OCI-LY3 (cell line): ENCODE measurements around the gene AFF2.

Source experiments
- H2AFZ ChIP-seq: fragments of 200-600, 300-600 bp; shearing (Covaris generic); 2 replicates; pipeline ENCODE4 v1.6.0; 2014; ENCODE audit warnings: antibody characterized with exemption, low read depth, low read length
- H3K27ac ChIP-seq: fragments of 200-600, 300-600 bp; sonication (generic); 2 replicates; pipeline ENCODE4 v1.5.1; 2014; ENCODE audit warnings: mild to moderate bottlenecking, low read length, moderate library complexity, mixed read lengths
- H3K27me3 ChIP-seq: fragments of 200-600, 300-600 bp; sonication (generic); 2 replicates; pipeline ENCODE4 v1.6.1; 2014; ENCODE audit warnings: low read depth, low read length, mixed read lengths
- H3K36me3 ChIP-seq: fragments of 200-600, 300-600 bp; sonication (generic); replicated peaks from 2 replicates; pipeline ENCODE3; 2014; ENCODE audit warnings: low read depth, low read length, mixed read lengths
- H3K4me1 ChIP-seq: fragments of 300-600, 200-600 bp; sonication (generic); 2 replicates; pipeline ENCODE4 v1.6.1; 2014; ENCODE audit warnings: low read length, mixed read lengths
- H3K4me2 ChIP-seq: fragments of 200-600, 300-600 bp; sonication (generic); 2 replicates; pipeline ENCODE4 v1.6.1; 2014; ENCODE audit warnings: low read length, mixed read lengths
- H3K4me3 ChIP-seq: fragments of 300-600, 200-600 bp; sonication (generic); 2 replicates; pipeline ENCODE4 v1.5.1; 2014; ENCODE audit warnings: antibody characterized with exemption, mild to moderate bottlenecking, low read length, moderate library complexity
- H3K79me2 ChIP-seq: fragments of 300-600, 200-600 bp; shearing (Covaris generic); 2 replicates; pipeline ENCODE4 v1.6.1; 2014; ENCODE audit warnings: mild to moderate bottlenecking, low read length, mixed read lengths
- H3K9ac ChIP-seq: fragments of 300-600, 200-600 bp; shearing (Covaris generic); 2 replicates; pipeline ENCODE4 v1.6.0; 2014; ENCODE audit warnings: mild to moderate bottlenecking, low read length, moderate library complexity
- H3K9me3 ChIP-seq: fragments of 200-600, 300-600 bp; shearing (Covaris generic); 2 replicates; pipeline ENCODE4 v1.6.1; 2014; ENCODE audit warnings: low read length, mixed read lengths; ENCODE audit not compliant: insufficient read depth
- H4K20me1 ChIP-seq: fragments of 200-600, 300-600 bp; sonication (generic); 2 replicates; pipeline ENCODE4 v1.6.1; 2016; ENCODE audit warnings: low read length, mixed read lengths; ENCODE audit not compliant: insufficient read depth
- EZH2phosphoT487 ChIP-seq: fragments of 200-600 bp; shearing (Covaris generic); IDR thresholded peaks from 2 replicates; pipeline ENCODE4 v1.6.1; 2018; ENCODE audit warnings: antibody characterized with exemption, mixed run types, low read depth
- TF ChIP-seq, protein P1 (sequence below): fragments of 200-600, 300-600 bp; sonication (generic); IDR thresholded peaks from 2 replicates; pipeline ENCODE4 v1.5.1; 2014; ENCODE audit warnings: antibody characterized with exemption, low read length, low read depth

The AFF2 gene

DNA sequence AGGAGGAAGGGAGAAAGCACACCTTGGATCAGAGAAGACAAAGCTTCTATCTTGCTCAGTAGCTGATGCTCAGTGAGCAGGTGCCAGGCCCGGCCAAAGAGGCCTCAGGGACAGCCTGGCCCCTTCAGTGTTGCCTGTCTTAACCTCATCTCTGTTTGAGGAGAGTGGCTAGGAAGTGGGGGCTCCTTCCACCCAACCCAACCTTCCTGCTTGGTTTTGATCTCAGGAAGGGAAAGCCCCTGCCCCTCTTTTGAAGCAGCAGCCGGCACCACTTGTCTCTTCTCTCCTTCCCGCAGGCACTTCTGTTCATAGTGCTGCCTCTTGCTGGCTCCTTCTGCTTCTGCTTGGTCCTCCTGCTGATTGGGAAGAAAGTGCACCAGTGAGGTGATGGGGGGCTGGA, 2.4 kb upstream of the AFF2 start:
- H3K4me1 ChIP-seq: peaks cover 8% of the 10 kb centered on the region; the same call in 1 of the 2 replicates
- H3K36me3 ChIP-seq: no peaks in the 10 kb centered on the region
- no peak overlapping the region for H3K27ac ChIP-seq
- no peak for TF ChIP-seq EZH2phosphoT487
- TF ChIP-seq, protein P1, sequence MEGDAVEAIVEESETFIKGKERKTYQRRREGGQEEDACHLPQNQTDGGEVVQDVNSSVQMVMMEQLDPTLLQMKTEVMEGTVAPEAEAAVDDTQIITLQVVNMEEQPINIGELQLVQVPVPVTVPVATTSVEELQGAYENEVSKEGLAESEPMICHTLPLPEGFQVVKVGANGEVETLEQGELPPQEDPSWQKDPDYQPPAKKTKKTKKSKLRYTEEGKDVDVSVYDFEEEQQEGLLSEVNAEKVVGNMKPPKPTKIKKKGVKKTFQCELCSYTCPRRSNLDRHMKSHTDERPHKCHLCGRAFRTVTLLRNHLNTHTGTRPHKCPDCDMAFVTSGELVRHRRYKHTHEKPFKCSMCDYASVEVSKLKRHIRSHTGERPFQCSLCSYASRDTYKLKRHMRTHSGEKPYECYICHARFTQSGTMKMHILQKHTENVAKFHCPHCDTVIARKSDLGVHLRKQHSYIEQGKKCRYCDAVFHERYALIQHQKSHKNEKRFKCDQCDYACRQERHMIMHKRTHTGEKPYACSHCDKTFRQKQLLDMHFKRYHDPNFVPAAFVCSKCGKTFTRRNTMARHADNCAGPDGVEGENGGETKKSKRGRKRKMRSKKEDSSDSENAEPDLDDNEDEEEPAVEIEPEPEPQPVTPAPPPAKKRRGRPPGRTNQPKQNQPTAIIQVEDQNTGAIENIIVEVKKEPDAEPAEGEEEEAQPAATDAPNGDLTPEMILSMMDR: no peak
- no peaks in the 10 kb centered on the region for H3K9me3 ChIP-seq
- no peak overlapping the region for H3K4me2 ChIP-seq
- no peak overlapping the region for H2AFZ ChIP-seq
- H3K27me3 ChIP-seq: peaks cover 15% of the 10 kb centered on the region
- no peak overlapping the region for H3K4me3 ChIP-seq
- H4K20me1 ChIP-seq: no peaks in the 10 kb centered on the region
- no peak overlapping the region for H3K9ac ChIP-seq
- H3K79me2 ChIP-seq: no peaks in the 10 kb centered on the region

DNA sequence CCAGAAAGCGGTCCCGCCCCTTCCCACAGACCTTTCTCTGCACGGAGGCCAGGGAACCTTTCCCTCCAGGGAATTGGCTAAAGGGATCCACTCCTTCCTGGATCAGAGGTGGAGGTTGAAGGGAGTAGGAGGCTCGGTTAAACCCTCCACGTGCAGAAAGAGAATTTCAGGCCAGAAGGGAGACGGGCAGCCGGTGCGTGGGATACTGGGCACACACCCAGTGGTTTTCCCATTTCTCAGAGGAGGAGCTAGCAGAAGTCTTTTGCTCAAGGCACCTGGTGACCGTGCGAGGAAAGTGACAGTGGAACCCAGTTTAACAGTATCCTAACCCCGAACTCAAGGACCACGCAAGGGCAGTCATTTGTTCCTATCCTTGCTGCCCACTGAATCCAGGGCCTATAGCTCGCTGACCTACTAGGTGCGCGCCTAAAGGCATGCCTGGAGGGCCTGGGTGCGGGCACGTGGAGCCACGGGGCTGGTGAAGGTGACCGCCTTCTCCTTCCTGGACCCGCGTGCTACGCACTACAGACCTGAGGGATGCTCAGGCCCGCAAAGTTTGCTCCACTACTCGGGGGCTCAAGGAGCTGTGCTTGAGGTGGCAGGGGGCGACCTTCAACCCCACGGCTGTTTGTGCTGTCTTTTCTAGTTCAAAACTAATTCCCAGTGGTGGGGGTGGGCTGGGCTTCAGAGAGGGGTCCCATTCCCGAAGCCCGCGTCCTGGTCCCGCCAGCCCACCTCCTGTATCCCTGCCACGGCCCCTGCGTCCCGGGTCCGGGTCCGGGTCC, 587 bp upstream of the AFF2 start:
- Histone ChIP-seq H3K79me2 (no peaks in the 10 kb centered on the region), H3K9ac (peak overlapping the region; percentile 13; the same call in 1 of the 2 replicates), H3K27me3 (peaks cover 18% of the 10 kb centered on the region), H4K20me1 (no peaks in the 10 kb centered on the region), H3K4me1 (peaks cover 8% of the 10 kb centered on the region; the same call in 1 of the 2 replicates), H2AFZ (no peak overlapping the region), H3K9me3 (no peaks in the 10 kb centered on the region), H3K4me2 (peak overlapping the region; percentile 77), H3K4me3 (peak overlapping the region; percentile 76), H3K36me3 (no peaks in the 10 kb centered on the region), H3K27ac (no peak overlapping the region)
- TF ChIP-seq, protein P1: no peak
- TF ChIP-seq EZH2phosphoT487: no peak

DNA sequence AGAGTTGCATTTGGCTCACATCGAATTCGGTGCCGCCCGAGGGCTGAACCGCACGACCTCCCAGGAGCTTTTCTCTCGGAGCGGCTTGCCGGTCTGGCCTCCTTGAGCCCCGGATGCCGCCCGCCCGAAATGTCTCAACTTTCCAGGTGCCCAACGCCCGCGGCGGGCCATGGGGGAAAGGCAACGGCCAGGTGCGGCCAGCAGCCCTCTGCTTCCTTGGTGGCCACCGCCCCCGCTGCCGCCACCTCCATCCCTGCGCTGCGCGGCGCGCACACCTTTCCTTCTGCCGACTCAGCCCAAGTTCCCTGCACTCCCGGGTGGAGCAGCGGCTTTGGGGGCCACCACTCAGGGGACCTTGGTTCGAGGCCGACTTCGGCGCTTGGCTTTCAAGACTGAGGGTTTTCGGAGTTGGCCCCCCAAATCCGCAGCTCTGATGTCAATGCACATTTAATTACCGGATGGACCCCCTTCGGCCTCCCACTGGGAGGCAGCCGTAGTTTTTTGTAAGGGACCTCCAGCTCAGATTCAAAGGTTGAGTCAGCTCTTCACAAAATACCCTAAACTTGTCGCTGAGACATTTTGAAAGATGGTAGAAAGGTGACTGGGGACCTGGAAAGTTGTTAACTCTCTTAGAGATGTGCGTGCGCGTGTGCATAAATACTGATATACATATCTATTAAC, 1.1 kb downstream of the AFF2 start:
- Histone ChIP-seq H4K20me1 (no peaks in the 10 kb centered on the region), H3K9ac (peak overlapping the region; percentile 65), H3K27me3 (peaks cover 18% of the 10 kb centered on the region), H3K27ac (no peak overlapping the region), H3K36me3 (no peaks in the 10 kb centered on the region), H3K4me2 (peak overlapping the region; percentile 79), H3K79me2 (no peaks in the 10 kb centered on the region), H3K9me3 (no peaks in the 10 kb centered on the region), H3K4me1 (peaks cover 8% of the 10 kb centered on the region; the same call in 1 of the 2 replicates), H2AFZ (peak overlapping the region; percentile 94; the same call in 1 of the 2 replicates), H3K4me3 (peak overlapping the region; percentile 97)
- TF ChIP-seq, protein P1: no peak
- TF ChIP-seq EZH2phosphoT487: no peak

DNA sequence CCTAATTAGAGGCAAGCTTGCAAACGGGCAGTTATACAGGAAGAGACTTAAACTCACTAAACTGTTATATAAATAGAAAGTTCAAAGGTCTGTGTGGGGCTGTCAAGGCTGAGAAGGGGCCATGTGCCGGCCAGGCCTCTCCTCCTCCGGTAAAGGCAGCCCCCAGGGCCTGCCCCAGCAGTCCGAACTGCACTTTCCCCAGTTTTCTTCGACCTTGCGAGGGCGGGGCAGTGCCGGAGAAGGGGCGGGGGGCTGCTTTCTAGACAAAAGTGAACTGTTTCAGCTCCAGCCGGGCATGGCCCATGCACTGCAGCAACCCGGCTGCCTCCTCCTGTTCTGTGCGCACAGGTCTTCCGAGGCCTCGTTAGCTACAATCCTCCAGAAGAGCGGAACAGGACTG, 4.1 kb downstream of the AFF2 start:
- no peak for TF ChIP-seq EZH2phosphoT487
- TF ChIP-seq, protein P1: no peak
- no peaks in the 10 kb centered on the region for H4K20me1 ChIP-seq
- no peak overlapping the region for H3K4me3 ChIP-seq
- no peaks in the 10 kb centered on the region for H3K36me3 ChIP-seq
- H3K9ac ChIP-seq: no peak overlapping the region
- H2AFZ ChIP-seq: no peak overlapping the region
- peaks cover 8% of the 10 kb centered on the region; the same call in 1 of the 2 replicates for H3K4me1 ChIP-seq
- H3K9me3 ChIP-seq: no peaks in the 10 kb centered on the region
- no peak overlapping the region for H3K27ac ChIP-seq
- peaks cover 18% of the 10 kb centered on the region for H3K27me3 ChIP-seq
- H3K4me2 ChIP-seq: no peak overlapping the region
- no peaks in the 10 kb centered on the region for H3K79me2 ChIP-seq
